Measurements from ENCODE around the gene NDUFB7. TPM values are rescaled to one million over a fixed set of nuclear protein-coding genes. Genes with fewer than 3 reads are reported as not detected.
"Not testable (repeated sequence)": the region's sequence is repeated elsewhere in the genome, so short reads cannot be mapped to it uniquely, and the experiment has no call there.

Gene NDUFB7
- total RNA-seq, 4 donors from 2014 or later: 119 to 543 (median 221) TPM

DNA sequence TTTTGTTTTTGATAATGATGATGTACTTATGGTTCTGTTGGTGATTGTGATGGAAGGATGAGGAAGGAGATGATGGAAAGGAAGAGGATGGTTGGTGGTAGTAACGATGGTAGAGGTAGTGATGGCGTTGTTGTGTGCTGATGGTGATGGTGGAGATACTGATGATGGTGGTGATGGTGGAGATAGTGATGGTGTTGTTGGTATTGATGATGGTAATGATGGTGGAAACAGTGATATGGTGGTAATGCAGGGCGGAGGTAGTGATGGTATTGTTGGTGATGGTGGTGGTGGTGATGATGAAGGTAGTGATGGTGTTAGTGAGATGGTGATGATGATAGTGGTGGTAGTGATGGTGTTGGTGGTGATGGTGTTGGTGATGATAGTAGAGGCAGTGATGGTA lies 23.7 kb upstream of the NDUFB7 start:
- no peaks in the 10 kb centered on the region for H3K27me3 ChIP-seq
- H3K36me3 ChIP-seq: no peaks in the 10 kb centered on the region
- TF ChIP-seq POLR2A (IDR thresholded peaks at IDR 0.05): no peak
- intact Hi-C loops (cut with DNase I; ENCODE audit: low total_unique reads): no loop called here
- no peaks in the 10 kb centered on the region for H3K9me3 ChIP-seq
- no peaks in the 10 kb centered on the region for H3K4me1 ChIP-seq
- H3K27ac ChIP-seq: no peak overlapping the region
- H3K4me3 ChIP-seq: no peak overlapping the region
- no peak for DNase-seq

DNA sequence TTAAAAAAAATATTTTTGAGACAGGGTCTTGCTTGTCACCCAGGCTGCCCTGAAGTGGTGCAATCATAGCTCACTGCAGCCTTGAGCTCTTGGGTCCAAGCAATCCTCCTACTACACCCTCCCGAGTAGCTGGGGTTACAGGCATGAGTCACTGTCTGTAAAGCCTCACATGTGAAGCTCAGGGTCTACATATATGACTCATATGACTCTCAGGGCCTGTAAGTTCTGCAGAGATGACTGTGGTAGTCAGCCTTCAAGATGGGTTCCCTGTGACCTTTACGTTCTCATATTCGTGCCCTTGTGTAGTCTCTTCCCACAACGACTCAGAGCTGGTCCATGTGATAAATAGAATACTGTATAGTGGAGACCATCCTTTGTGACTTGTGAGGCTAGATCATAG lies 17.6 kb upstream of the NDUFB7 start:
- DNase-seq; H3K27me3 ChIP-seq; H3K9me3 ChIP-seq; H3K4me3 ChIP-seq; H3K4me1 ChIP-seq; H3K27ac ChIP-seq; intact Hi-C loops (cut with DNase I; ENCODE audit: low total_unique reads); H3K36me3 ChIP-seq: not testable (repeated sequence)

DNA sequence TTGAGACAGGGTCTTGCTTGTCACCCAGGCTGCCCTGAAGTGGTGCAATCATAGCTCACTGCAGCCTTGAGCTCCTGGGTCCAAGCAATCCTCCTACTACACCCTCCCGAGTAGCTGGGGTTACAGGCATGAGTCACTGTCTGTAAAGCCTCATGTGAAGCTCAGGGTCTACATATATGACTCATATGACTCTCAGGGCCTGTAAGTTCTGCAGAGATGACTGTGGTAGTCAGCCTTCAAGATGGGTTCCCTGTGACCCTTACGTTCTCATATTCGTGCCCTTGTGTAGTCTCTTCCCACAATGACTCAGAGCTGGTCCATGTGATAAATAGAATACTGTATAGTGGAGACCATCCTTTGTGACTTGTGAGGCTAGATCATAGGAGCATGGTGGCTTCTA lies 13.3 kb upstream of the NDUFB7 start:
- intact Hi-C loops (cut with DNase I; ENCODE audit: low total_unique reads); H3K4me3 ChIP-seq; H3K27me3 ChIP-seq; H3K9me3 ChIP-seq; H3K27ac ChIP-seq; H3K36me3 ChIP-seq; DNase-seq; H3K4me1 ChIP-seq: not testable (repeated sequence)

DNA sequence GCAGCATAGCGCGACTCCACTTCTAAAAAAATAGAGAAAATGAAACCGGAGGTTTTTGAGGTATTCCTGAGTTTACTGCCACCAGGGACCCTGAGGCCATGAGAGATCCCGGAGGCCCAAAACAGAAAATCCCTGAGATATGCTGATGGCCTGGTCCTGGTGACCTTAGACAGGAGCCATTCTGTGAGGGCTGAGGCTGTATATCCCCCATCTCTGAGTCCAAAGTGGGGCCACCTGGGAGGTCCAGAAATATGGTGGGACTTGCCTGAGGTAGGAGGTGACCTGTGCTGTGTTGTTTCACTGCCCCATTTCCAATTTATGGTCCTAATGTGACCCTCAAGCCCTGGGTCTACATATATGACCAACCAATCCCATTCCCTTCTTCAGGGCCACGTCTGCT lies 12.5 kb upstream of the NDUFB7 start:
- intact Hi-C loops (cut with DNase I; ENCODE audit: low total_unique reads); H3K27me3 ChIP-seq: not testable (repeated sequence)

DNA sequence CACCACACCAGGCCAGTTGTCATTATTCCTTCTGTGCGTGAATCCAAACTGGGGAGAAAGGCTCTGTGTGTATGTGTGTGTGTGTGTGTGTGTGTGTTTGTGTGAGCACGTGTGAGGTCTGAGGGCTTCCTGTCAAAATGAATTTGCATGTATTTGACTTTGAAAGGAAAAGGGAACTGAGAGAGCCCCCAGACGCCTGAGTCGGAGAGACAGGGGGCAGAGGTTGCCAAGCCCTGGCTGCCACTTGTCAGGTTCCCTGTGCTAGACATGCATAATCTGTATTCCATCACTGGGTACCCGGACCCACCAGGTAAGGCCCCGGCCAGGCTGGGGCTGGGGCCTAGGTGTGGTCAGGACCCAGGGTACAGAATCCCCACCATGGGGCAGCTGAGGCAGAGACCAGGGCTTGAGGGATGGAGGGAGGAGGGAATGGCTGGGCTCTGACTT lies 11.1 kb upstream of the NDUFB7 start, which contains the start of gene CLEC17A:
Gene CLEC17A (plus strand): TSS at position 191 of the 447 bp plus-strand sequence. CDS start 77 bp downstream, at position 268.
- intact Hi-C loops (cut with DNase I; ENCODE audit: low total_unique reads): no loop called here
- no peaks in the 10 kb centered on the region for H3K27me3 ChIP-seq
- no peak within 1 kb of the TSS for H3K4me3 ChIP-seq
- no peaks in the 10 kb centered on the region for H3K9me3 ChIP-seq
- no peak for DNase-seq
- H3K27ac ChIP-seq: no peak within 1 kb of the TSS
- H3K4me1 ChIP-seq: no peaks in the 10 kb centered on the region
- no peaks in the 10 kb centered on the region for H3K36me3 ChIP-seq
- no peak for TF ChIP-seq POLR2A (IDR thresholded peaks at IDR 0.05)
- TF ChIP-seq, protein P1, sequence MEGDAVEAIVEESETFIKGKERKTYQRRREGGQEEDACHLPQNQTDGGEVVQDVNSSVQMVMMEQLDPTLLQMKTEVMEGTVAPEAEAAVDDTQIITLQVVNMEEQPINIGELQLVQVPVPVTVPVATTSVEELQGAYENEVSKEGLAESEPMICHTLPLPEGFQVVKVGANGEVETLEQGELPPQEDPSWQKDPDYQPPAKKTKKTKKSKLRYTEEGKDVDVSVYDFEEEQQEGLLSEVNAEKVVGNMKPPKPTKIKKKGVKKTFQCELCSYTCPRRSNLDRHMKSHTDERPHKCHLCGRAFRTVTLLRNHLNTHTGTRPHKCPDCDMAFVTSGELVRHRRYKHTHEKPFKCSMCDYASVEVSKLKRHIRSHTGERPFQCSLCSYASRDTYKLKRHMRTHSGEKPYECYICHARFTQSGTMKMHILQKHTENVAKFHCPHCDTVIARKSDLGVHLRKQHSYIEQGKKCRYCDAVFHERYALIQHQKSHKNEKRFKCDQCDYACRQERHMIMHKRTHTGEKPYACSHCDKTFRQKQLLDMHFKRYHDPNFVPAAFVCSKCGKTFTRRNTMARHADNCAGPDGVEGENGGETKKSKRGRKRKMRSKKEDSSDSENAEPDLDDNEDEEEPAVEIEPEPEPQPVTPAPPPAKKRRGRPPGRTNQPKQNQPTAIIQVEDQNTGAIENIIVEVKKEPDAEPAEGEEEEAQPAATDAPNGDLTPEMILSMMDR (IDR thresholded peaks at IDR 0.05): no peak

More for the DNA sequence above, 12.5 kb upstream of the NDUFB7 start:
- not testable (repeated sequence) for H3K4me1 ChIP-seq, H3K4me3 ChIP-seq, DNase-seq, H3K27ac ChIP-seq, H3K9me3 ChIP-seq, H3K36me3 ChIP-seq

DNA sequence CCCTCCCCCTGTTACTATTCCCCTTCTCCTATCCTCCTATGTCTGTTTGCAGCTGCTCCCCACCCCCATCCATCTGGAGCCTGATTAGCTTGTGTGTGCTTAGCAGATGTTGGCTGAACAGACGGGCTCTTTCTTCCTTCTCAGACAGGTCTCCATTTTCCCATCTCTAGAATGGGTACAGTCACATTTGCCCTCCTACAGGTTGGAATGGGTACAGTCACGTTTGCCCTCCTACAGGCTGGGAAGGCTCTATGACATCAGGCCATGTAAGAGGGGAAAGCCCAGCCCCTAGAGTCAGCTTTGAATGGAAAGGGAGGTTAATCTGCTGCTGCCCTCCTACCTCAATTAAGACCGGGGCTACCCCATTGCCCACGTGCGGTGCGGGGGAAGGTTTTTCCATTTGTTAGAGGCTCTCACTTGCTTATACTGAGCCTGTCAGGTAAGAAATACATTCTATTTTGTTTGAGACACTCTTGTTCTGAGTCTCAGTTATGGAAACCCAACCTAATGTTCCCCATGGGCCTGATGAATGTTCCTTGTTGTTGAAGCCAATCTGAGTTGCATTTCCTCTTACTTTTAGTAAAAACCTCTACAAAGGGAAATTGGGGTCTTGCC lies 8.9 kb upstream of the NDUFB7 start:
- intact Hi-C loops (cut with DNase I; ENCODE audit: low total_unique reads): no loop called here
- DNase-seq: no peak

DNA sequence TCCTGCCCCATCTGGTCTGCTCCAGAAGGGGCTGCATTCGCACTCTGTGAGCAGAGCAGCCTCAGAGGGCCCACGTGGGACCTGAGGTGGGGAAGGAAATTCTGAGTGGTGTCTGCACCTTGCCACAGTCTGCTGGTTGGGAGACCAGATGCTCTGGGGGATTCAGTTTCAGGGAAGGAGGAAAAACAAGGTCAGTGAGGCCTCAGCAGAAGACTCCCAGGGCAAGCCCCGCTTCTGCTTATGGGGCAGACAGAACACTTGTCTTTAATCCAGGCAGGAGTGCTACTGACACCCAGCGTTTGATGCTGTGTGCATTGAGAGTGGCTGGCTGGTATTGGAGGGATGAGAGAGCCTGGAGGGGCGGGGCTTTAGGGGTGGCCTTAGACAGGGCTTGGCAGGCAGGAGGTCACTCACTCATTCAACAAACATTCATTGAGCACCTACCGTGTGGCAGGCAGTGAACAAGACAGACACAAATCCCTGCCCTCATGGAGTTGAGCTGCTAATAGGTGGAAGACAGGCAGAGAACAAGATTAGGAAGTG lies 6.1 kb upstream of the NDUFB7 start:
- no peaks in the 10 kb centered on the region for H3K36me3 ChIP-seq
- TF ChIP-seq, protein P1 (IDR thresholded peaks at IDR 0.05): no peak
- TF ChIP-seq POLR2A (IDR thresholded peaks at IDR 0.05): no peak
- no peak for DNase-seq
- H3K4me1 ChIP-seq: no peaks in the 10 kb centered on the region
- H3K4me3 ChIP-seq: no peak overlapping the region
- H3K27me3 ChIP-seq: no peaks in the 10 kb centered on the region
- H3K27ac ChIP-seq: no peak overlapping the region
- intact Hi-C loops (cut with DNase I; ENCODE audit: low total_unique reads): no loop called here
- no peaks in the 10 kb centered on the region for H3K9me3 ChIP-seq

More for the DNA sequence above, 8.9 kb upstream of the NDUFB7 start:
- no peak overlapping the region for H3K4me3 ChIP-seq
- no peaks in the 10 kb centered on the region for H3K36me3 ChIP-seq
- no peak overlapping the region for H3K27ac ChIP-seq
- H3K4me1 ChIP-seq: no peaks in the 10 kb centered on the region
- H3K27me3 ChIP-seq: no peaks in the 10 kb centered on the region
- TF ChIP-seq POLR2A (IDR thresholded peaks at IDR 0.05): no peak
- TF ChIP-seq, protein P1 (IDR thresholded peaks at IDR 0.05): no peak
- H3K9me3 ChIP-seq: no peaks in the 10 kb centered on the region
